Chondrocyte (in vitro differentiated cells): ENCODE results near the gene VPREB1. TPM values are rescaled to one million over a fixed set of nuclear protein-coding genes. Genes with fewer than 3 reads are reported as not detected.
"Not testable (repeated sequence)": the region's sequence is repeated elsewhere in the genome, so short reads cannot be mapped to it uniquely, and the experiment has no call there.

Experiments
- DNase-seq: peaks from one replicate; pipeline ENCODE4 v3.0.0; 2021; ENCODE audit warnings: mixed read lengths, low spot score
- H3K27ac Mint-ChIP-seq: one replicate; pipeline ENCODE4 v1.8.0; 2021; ENCODE audit warnings: mild to moderate bottlenecking, moderate library complexity, mixed read lengths; ENCODE audit not compliant: unreplicated experiment
- H3K27me3 Mint-ChIP-seq: 2 replicates; pipeline ENCODE4 v1.8.0; 2021; ENCODE audit warnings: low read depth, mixed read lengths
- H3K36me3 Mint-ChIP-seq: 2 replicates; pipeline ENCODE4 v1.8.0; 2021; ENCODE audit warnings: low read depth, mixed read lengths
- H3K4me1 Mint-ChIP-seq: 2 replicates; pipeline ENCODE4 v1.8.0; 2021; ENCODE audit warnings: low read depth, mild to moderate bottlenecking, mixed read lengths
- H3K4me3 Mint-ChIP-seq: one replicate; pipeline ENCODE4 v1.8.0; 2021; ENCODE audit warnings: mild to moderate bottlenecking, moderate library complexity, mixed read lengths; ENCODE audit not compliant: unreplicated experiment
- H3K9me3 Mint-ChIP-seq: 2 replicates; pipeline ENCODE4 v1.8.0; 2021; ENCODE audit warnings: low read depth, mixed read lengths
- total RNA-seq: library from RNA; stranded (reverse); gene quantifications from 3 replicates; pipeline ENCODE4 v1.2.1, GENCODE V29; 2021

Gene VPREB1
- total RNA-seq, 1 donor from 2014 or later: not detected

- DNase-seq, H3K36me3 Mint-ChIP-seq, H3K27ac Mint-ChIP-seq, H3K4me3 Mint-ChIP-seq, H3K4me1 Mint-ChIP-seq, H3K9me3 Mint-ChIP-seq, H3K27me3 Mint-ChIP-seq: not testable (repeated sequence)
Observed at GRCh38 chr22:22291129-22291806, 46.7 kb downstream of the VPREB1 start.

DNA sequence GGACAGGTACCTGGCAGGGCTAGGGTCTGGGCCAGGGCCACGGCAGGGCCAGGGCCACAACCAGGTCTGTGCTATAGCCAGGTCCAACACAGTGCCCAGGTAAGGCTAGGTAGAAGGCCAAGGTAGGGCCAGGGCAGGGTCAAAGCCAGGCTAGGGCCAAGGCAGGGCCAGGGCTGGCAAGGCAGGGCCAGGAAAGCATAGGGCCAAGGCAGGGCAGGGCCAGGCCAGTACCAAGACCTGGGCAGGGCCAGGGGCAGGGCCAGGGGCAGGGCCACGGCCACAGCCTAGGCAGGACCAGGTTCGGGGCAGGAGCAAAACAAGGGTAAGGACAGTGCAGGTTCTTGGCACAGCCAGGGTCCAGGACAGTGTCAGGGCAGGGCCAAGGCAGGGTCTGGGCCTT, 48.1 kb downstream of the VPREB1 start:
- H3K27ac Mint-ChIP-seq, DNase-seq, H3K27me3 Mint-ChIP-seq, H3K36me3 Mint-ChIP-seq, H3K4me1 Mint-ChIP-seq, H3K4me3 Mint-ChIP-seq, H3K9me3 Mint-ChIP-seq: not testable (repeated sequence)

GRCh38 chr22:22293436-22293835, 48.9 kb downstream of the VPREB1 start:
- not testable (repeated sequence) for H3K27me3 Mint-ChIP-seq, H3K27ac Mint-ChIP-seq, H3K4me1 Mint-ChIP-seq, H3K4me3 Mint-ChIP-seq, DNase-seq, H3K9me3 Mint-ChIP-seq, H3K36me3 Mint-ChIP-seq

DNA sequence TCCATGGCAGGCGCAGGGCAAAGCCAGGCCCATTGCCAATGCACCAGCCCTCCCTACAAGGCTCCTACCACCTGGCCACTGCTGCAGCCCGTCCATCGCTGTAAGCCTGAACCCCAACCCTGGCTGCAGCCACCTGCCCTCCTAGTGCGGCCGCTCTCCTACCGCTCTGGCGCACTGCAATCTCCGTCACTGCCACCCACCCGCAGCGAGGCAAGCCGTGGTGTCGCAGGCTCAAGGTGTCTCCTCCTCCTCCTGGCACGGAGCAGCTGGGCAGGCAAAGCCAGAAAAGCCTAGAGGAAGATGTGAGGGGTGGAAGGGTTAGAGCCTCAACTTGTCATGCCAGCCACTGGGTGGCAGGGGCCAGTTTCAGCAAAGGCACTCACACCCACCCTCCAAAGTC, 50.1 kb downstream of the VPREB1 start:
- H3K4me3 Mint-ChIP-seq, H3K9me3 Mint-ChIP-seq, H3K27me3 Mint-ChIP-seq, DNase-seq, H3K27ac Mint-ChIP-seq, H3K36me3 Mint-ChIP-seq: not testable (repeated sequence)
- H3K4me1 Mint-ChIP-seq: peaks cover 13% of the 10 kb centered on the region
